GM20431 (cell line): ENCODE results near the gene OBSL1.

Experiments
- in situ Hi-C: fragments of 300-500 bp; cut with MseI, MboI; formaldehyde crosslinking; loops from one replicate; pipeline ENCODE4 v1.15.0; 2020; ENCODE audit warnings: low sequenced_read_pairs; ENCODE audit not compliant: unreplicated experiment

OBSL1 gene

DNA sequence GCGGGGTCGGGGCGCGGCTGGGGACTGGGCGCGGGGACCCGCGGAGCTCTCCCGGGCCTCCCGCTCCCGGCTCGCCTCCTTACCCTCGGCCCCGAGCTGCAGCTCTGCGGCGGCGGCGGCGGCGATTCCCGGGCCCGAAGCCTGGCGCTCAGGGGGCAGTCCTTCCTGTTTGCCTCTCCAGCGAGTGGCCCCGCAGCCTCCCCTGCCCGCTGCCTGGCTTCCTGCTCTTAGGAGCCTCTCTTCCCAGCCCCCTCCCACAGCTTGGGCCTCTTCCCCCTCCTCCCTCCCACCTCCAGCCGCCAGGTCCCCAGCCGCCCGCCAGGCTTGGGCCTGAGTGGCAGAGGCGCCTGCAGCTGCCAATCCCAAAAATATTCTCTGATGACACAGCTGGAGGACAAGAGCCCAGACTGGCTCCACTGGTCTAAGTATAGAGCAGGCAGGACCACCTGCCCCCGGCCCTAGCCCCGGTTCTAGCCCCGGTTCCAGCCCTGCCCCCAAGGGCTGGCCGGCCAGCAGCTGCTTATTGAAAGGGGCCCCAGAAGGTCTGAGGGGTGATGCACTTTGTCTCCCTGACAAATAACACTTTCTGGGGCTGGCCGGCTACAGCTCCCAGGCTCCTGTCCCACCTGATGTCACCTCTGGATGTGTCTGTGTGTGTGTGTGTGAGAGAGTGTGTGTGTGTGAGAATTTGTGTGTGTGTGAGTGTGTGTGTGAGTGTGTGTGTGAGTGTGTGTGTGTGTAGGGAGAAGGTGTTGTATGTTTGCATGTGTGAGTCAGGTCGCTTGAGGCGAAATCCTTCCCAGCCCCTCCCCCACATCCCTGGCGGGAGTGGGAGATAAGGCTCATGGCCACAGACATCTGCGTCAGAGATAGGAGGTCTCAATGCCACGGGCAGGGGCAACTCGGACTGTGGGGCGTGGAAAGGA lies at the start of gene OBSL1:
OBSL1 (minus strand) TSS at position 229 of the 926 bp plus-strand sequence. CDS start 307 bp downstream, outside the sequence.
- in situ Hi-C loops: no loop called here

DNA sequence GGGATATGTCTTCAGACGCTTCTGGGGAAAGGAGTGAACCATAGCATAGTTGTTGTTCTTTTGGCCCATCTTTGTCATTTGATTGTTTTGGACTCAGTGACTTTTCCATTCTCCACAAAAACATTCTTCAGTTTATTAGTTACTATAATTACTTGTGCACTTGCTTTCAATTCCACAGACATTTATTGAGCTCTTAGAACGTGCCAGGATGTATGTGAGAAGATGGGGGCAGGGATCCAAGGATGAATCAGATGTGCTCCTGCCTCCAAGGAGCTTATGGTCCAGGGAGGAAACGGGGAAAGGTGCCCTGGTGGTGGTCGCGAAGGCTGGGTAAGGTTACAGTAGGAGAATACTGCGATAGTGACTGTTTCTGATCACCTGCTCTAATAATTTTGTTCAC lies 49.2 kb upstream of the OBSL1 start:
- in situ Hi-C loops: no loop called here

DNA sequence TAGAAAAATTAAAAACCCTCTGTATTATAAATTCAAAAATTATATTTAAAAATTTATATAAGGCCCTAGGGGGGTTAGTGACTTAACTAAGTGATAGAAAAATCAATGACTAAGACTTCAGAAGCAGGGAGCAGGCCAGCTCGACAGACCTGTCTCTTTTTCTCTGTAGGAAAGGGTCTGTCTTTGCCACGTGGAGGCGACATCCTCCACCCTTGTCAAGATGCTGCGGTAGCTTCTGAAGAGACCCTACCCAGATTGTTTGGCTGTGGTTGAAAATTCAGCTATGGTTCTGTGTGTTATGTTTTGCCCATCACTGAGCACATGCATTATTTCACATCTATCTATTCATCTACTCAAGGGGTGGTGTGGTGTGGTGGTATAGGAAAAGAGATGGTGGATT lies 47.9 kb upstream of the OBSL1 start:
- in situ Hi-C loops: no loop called here

DNA sequence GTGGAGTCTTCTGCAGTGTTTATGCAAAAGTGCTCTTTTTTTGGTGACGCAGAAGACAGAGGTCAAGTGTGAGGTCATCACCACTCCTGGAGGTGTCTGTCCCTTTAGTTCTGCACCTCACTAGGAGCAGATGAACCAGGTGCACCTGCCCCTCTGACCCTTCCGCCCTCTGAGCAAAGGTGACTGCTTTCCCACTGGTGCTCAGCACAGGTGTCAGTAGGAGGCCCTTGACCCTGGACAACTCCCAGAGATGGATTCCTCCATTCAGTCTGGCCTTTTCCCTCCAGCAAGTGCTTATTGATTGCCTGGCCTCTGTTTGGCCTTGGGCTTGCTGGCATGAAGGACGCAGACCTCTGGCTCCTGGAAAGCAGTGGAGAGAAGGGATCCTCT lies 47.4 kb upstream of the OBSL1 start:
- in situ Hi-C loops: no loop called here

DNA sequence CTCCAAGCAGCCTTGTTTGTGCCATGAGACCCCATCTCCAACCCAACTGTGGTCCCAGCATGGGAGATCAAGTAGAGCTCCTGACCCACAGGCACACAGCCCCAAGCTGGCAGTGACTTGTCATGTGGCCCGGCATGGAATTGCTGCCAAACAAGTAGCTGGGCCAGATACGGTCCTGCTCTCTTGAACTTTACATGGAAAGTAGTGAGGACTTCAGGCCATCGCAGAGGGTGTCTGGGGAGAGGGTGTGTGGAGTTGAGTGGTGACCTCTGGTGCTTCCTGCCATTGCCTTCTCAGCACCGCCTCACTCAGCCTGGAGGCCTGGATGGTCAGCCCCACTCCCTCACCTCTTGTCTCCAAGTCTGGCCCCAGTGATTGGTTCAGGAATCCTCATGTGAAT lies 45.2 kb upstream of the OBSL1 start:
- in situ Hi-C loops: no loop called here

DNA sequence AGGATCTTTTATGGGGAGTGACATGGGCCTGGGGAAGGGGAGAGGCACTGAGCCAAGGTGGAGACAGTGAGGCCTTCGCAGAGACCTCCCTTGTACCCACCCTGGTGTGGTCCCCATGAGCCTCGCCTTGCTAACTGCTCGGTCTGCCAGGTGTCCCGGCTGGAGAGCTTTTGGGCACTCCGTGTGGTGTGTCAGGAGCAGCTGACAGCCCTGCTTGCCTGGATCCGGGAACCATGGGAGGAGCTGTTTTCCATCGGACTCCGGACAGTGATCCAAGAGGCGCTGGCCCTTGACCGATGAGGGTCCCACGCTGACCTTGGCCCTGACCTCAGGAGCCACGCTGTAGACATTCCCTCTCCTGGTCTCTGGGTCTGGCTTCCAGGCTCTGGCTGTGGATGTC lies 44.6 kb upstream of the OBSL1 start:
- in situ Hi-C loops: no loop called here

DNA sequence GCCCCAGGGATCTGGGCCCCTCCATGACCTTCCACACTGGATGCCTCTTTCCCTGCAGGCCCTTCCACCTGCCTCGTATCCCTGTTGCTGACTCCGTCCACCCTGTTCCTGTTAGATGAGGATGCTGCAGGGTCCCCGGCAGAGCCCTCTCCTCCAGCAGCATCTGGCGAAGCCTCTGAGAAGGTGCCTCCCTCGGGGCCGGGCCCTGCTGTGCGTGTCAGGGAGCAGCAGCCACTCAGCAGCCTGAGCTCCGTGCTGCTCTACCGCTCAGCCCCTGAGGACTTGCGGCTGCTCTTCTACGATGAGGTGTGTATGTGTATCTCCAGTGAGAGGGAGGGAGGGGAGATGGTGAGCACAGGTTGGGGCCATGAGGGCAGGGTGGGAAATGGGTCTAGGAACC lies 43.7 kb upstream of the OBSL1 start:
- in situ Hi-C loops: no loop called here

DNA sequence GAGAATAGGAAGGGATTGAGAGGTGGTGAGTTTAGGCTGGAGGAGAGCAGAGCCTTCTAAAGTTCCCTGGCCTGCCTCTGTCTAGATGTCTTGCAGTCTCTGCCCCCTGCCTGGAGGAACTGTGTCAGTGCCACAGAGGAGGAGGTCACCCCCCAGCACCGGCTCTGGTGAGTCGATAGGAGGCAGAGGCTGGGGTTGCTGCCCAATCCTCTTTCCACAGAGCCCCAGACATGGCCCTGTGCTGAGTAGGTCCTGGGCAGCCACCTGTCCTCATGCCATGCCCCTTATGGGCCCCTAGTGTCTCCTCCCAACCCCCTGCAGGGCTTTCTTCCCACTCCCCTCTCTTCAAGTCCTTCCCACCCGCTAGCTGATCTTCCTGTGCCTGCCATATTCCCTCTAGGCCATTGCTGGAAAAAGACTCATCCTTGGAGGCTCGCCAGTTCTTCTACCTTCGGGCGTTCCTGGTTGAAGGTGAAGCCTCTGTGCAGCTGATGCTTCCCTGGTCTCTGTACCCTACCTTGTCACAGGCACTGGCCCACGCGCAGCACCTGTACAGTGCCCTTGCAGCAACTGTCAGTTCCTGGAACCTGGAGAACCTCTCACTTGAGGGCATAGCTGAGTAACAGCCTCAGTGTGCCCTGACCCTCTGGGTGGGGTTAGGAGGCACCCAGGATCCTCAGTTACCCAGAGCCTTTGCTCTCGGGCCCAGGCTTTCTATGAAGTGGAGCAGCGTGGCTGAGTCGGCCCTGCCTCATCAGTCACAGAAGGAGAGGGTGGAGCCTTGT lies 42.9 kb upstream of the OBSL1 start:
- in situ Hi-C loops: no loop called here

DNA sequence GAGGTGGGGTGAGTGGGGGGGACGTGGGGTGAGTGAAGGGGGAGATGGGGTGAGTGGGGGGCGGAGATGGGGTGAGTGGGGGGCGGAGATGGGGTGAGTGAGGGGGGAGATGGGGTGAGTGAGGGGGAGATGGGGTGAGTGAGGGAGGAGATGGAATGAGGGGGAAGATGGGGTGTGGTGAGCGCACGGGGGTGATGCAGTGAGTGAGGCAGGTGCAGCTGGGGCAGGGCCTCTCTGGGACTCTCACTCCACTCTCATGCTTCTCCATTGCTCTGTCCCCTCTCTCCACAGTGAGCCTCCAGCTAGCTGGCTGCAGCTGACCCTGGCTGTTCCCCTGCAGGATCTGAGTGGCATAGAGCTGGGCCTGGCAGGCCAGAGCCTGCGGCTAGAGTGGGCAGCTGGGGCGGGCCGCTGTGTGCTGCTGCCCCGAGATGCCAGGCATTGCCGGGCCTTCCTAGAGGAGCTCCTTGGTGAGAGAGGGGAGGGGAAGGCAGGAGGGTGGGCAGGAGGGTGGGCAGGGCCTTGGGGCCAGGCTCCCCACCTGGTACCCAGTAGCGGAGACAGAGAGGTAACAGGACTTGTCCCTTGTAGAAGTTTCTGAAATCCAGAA lies 42.2 kb upstream of the OBSL1 start:
- in situ Hi-C loops: no loop called here

DNA sequence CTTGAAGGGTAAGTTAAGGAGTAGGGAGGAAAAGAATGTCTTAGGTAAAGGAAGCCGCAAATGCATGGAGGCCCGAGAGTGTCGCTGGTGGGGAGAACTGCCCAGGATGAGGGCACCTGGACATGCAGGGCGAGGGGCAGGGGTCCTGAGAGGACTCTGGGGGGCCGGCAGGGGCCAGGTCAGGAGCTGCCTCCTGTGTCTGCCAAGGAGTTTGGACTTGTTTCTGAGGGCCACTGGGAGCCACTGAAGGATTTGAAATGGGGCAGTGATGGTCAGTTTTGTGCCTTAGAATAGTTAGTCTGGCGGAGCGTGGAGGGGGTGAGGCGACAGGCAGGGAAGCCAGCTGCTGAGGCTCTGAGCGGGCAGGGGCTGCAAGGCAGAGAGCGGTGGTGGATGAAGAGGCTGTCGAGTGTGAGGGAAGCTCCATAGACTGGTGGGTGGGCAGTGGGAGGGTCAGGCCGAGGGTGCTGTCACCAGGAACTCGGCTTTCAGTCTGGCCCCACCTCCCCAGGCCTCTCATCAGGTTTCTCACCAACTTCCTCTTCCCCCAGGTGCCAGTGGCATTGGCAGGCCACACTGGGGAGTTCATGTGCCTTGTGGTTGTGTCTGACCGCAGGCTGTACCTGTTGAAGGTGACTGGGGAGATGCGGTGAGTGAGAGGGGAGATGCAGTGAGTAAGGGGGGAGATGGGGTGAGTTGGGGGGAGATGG lies 41.4 kb upstream of the OBSL1 start:
- in situ Hi-C loops: no loop called here

DNA sequence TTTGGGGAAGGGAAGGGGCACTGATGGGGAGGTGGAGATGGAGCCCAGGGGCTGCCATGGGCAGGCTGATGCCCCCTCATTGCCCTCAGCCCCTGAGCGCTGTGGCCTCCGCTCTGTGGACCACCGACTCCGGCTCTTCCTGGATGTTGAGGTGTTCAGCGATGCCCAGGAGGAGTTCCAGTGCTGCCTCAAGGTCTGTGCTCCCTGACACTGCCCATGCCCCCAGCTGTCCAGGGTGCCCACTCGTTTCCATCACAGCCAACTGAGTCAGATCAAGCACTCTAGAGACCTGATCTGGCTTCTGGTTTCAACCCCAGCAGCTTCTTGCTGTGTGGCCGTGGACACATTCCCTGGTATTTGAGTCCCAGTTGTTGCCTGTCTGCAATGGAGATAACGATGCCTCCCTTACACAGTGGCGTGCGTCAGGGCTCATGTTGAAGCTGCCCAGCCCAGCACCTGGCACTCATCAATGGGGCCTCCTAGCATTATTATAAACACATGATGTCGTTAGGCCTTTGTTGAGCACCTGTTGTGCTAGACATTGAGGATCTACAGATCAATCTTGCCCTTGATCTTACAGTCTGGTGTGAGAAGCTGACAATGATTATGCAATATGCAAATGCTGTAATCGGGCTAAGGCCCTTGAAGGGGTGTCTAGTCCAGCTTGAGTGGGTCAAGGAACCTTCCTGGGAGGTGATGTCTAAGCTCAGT lies 40.7 kb upstream of the OBSL1 start:
- in situ Hi-C loops: no loop called here

DNA sequence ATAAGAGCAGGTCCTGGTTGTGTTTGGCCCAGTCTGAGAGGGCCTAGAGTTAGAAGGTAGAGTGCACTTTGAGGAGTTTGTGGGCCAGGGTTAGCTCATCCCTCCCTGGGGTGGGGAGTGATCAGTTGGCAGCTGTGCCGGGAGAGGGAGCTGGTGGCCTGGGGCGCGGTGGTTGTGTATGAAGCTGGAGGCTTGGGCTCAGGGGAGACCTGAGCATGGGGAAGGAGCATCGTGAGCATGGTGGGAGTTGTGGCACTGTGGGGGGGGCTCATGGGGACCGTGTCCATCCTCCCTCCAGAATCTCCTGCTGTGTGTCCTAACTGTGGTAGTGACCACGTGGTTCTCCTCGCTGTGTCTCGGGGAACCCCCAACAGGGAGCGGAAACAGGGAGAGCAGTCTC lies 40.0 kb upstream of the OBSL1 start:
- in situ Hi-C loops: no loop called here

DNA sequence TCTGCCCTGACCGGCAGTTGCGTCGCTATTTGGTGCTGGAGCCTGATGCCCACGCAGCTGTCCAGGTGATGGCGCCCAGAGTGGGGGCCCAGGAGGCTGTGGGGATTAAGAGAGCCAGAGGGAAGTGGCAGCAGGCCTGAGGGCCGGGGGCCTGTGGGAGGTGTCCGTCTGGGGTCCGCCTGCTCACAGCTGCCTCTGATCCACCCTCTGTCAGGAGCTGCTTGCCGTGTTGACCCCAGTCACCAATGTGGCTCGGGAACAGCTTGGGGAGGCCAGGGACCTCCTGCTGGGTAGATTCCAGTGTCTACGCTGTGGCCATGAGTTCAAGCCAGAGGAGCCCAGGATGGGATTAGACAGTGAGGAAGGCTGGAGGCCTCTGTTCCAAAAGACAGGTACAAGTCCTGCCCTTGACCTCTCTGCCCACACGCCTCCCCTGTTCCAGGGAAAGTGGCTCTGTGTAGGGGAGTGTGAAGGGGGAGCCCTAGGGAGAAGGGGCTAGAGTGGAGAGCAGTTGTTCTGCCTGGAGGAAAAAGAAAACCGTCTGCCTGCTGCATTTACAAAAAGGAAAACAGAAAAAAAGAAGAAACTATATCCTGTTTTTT lies 37.9 kb upstream of the OBSL1 start:
- in situ Hi-C loops: no loop called here

DNA sequence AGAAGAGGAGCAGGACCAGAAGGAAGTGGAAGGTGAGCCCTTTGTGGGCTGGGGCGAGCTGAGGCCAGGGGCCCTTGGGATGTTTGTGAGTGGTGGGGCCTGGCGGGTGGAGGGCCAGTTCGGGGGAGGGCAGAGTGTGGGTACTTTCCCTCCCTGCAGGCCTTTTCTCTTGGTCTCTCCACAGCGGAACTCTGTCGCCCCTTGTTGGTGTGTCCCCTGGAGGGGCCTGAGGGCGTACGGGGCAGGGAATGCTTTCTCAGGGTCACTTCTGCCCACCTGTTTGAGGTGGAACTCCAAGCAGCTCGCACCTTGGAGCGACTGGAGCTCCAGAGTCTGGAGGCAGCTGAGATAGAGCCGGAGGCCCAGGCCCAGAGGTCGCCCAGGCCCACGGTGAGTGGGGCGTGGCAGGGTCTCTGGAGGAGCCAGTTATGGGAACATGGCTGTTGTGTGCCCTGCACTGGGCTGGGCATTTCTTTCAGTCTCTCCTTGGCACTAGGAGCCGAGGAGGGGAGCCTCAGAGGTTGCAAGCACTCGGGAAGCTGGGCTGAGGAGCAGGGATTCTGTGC lies 37.1 kb upstream of the OBSL1 start:
- in situ Hi-C loops: no loop called here

DNA sequence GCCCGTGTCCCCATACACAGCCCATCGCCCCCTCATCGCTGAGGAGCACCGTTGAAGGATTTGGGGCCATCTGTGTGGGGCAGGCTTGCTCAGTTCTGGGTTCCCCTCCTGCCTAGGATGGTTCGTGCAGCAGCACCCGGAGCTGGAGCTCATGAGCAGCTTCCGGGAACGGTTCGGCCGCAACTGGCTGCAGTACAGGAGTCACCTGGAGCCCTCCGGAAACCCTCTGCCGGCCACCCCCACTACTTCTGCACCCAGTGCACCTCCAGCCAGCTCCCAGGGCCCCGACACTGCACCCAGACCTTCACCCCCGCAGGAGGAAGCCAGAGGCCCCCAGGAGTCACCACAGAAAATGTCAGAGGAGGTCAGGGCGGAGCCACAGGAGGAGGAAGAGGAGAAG lies 36.6 kb upstream of the OBSL1 start:
- in situ Hi-C loops: no loop called here

DNA sequence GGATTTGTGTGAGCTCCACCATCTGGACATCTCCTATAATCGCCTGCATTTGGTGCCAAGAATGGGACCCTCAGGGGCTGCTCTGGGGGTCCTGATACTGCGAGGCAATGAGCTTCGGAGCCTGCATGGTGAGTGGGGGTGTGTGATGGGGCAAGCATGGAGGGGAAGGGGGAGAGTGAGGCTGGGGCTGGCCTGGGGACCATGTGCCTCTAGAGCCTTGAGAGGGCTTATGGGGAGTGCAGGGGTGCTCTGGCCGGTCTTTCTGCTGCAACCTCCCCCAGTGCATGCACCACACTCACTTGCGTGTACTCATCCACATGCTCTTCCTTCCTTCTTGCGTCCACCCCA lies 34.2 kb upstream of the OBSL1 start:
- in situ Hi-C loops: no loop called here

DNA sequence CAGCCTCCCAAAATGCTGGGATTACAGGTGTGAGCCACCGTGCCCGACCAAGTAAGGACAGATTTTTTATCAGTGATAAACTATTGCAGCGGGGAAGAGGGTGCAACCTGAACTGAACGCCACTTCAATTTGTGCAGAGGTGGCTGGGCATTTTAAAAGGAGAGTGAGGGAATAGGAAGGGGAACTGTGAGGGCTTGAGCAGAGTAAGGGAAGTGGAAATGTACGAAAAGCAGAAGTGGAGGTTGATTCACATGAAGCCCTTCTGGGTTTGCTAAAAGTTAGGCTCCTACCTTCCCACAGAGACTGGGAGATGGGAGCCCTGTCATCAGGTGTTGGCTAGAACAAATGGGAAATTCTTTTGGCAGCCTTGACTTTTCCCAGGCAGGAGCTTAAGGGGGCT lies 32.4 kb upstream of the OBSL1 start:
- in situ Hi-C loops: no loop called here

DNA sequence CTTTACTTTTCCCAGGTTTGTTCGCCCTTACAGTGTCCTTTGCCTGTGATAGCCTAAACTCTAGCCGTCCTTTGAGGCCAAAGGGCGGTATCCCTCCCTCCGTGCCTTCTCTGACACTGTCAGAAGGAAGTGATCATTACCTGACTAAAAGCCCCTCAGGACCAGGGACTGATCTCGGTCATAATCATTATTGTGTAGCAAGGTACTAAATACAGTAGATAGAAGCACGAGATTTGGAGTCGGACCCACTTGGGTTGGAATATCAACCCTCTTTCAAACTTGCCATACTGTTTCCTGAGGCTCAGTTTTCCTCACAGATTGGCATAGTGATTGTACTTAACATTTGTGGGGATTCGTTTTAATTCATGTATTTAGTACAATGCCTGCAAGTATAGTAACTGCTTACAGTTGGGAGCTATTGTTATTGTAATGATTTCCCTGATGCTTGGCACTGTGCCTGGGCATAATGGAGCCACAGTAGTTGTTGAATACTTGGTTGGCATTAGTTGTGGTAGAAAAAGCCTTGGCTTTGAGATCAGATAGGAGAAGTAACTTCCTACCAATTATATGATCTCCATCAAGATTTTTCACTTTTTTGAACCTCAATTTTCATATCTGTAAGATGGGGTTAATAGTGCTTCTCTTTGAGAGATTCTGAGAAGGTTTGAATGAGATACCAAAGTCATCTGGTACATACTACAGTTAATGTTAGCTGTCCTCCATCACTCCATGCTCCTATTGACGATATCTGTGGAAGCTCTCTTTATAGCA lies 27.2 kb upstream of the OBSL1 start:
- in situ Hi-C loops: no loop called here
